Endothelial cell of umbilical vein (primary cell): ENCODE data around the gene CDCP1. TPM values are rescaled to one million over a fixed set of nuclear protein-coding genes. Genes with fewer than 3 reads are reported as not detected.

ENCODE experiments used
- BruUV-seq: library from RNA; stranded (reverse); fragments of 400-500 nt; replicated peaks from 2 replicates; lab custom pipeline; 2021; lab: Mats Ljungman, UMichigan
- CTCF ChIA-PET: fragments of 300-600, 350-600 bp; sonication (Branson Sonifier 250); formaldehyde crosslinking; loops from one replicate; lab custom pipeline; 2021; ENCODE audit warnings: antibody characterized with exemption, inconsistent platforms; lab: Charles Lee
- POLR2A ChIA-PET: fragments of 300-600, 350-600 bp; sonication (Branson Sonifier 250); formaldehyde crosslinking; loops from one replicate; lab custom pipeline; 2021; ENCODE audit warnings: antibody characterized with exemption, inconsistent platforms; lab: Charles Lee
- DNase-seq: peaks from one replicate; pipeline ENCODE4 v3.0.0-alpha.2; 2011; ENCODE audit warnings: low read depth, low spot score
- FAIRE-seq: peaks from 2 replicates; lab custom pipeline; 2011; peaks lifted over from hg19 to GRCh38; lab: Jason Lieb, UNC
- H2AFZ ChIP-seq: 2 replicates; pipeline ENCODE4 v1.6.0; 2012; ENCODE audit warnings: low read depth, low read length, control low read depth, inconsistent platforms
- H3K27ac ChIP-seq: 2 replicates; pipeline ENCODE4 v1.5.1; 2011; ENCODE audit warnings: low read depth, mild to moderate bottlenecking, control low read depth, low read length, moderate library complexity; ENCODE audit not compliant: insufficient read depth
- H3K27me3 ChIP-seq, 2 experiments: 2 replicates each; pipeline versions ENCODE4 v1.6.0 to v1.6.1; 2011; ENCODE audit warnings: low read length in 2 of 2, mixed read lengths in 1 of 2; ENCODE audit not compliant: control insufficient read depth in 2 of 2, insufficient read depth in 2 of 2
- H3K36me3 ChIP-seq, 2 experiments: 2 replicates in 1 of 2; 3 replicates in 1 of 2; pipeline ENCODE4 v1.5.1; 2011; ENCODE audit warnings: low read length in 2 of 2, mild to moderate bottlenecking in 1 of 2, moderate library complexity in 1 of 2; ENCODE audit not compliant: control insufficient read depth in 2 of 2, insufficient read depth in 2 of 2; ENCODE audit errors: extremely low read depth in 1 of 2
- H3K4me1 ChIP-seq: 3 replicates; pipeline ENCODE4 v1.5.1; 2011; ENCODE audit warnings: mild to moderate bottlenecking, low read length; ENCODE audit not compliant: control insufficient read depth, insufficient read depth; ENCODE audit errors: extremely low read depth
- H3K4me2 ChIP-seq: 2 replicates; pipeline ENCODE4 v1.6.1; 2011; ENCODE audit warnings: low read length, control low read depth, mixed read lengths; ENCODE audit not compliant: insufficient read depth
- H3K4me3 ChIP-seq, 3 experiments: fragments of 200-600 bp in 1 of 3; sonication (generic), shearing (Covaris generic) in 1 of 3; replicated peaks in 1 of 3; 2 replicates each; pipeline ENCODE4 v1.5.1; 2011 to 2016; ENCODE audit warnings: control low read depth in 3 of 3, low read length in 3 of 3, mild to moderate bottlenecking in 2 of 3, inconsistent platforms in 1 of 3, low read depth in 1 of 3, moderate library complexity in 1 of 3; ENCODE audit not compliant: insufficient read depth in 1 of 3
- H3K79me2 ChIP-seq: 2 replicates; pipeline ENCODE4 v1.6.0; 2012; ENCODE audit warnings: low read length, inconsistent platforms; ENCODE audit not compliant: control insufficient read depth, insufficient read depth
- H3K9ac ChIP-seq: replicated peaks from 2 replicates; pipeline ENCODE3; 2011; ENCODE audit warnings: low read length, control low read depth; ENCODE audit not compliant: insufficient read depth; ENCODE audit errors: extremely low read depth
- H3K9me1 ChIP-seq: replicated peaks from 3 replicates; pipeline ENCODE4 v1.6.0; 2011; ENCODE audit warnings: mild to moderate bottlenecking, low read length; ENCODE audit not compliant: control insufficient read depth, insufficient read depth; ENCODE audit errors: extremely low read depth
- H3K9me3 ChIP-seq: replicated peaks from 2 replicates; pipeline ENCODE4 v1.5.1; 2012; ENCODE audit warnings: low read length, inconsistent platforms; ENCODE audit not compliant: control insufficient read depth, insufficient read depth
- H4K20me1 ChIP-seq: replicated peaks from 2 replicates; pipeline ENCODE3; 2011; ENCODE audit warnings: mild to moderate bottlenecking, low read length; ENCODE audit not compliant: control insufficient read depth, insufficient read depth; ENCODE audit errors: extremely low read depth
- EZH2 ChIP-seq: IDR thresholded peaks from 2 replicates; pipeline ENCODE4 v1.6.1; 2012; ENCODE audit warnings: borderline replicate concordance, low read depth, mild to moderate bottlenecking, moderate library complexity, low read length, inconsistent platforms; ENCODE audit not compliant: severe bottlenecking
- FOS ChIP-seq: IDR thresholded peaks from 2 replicates; pipeline ENCODE4 v1.6.1; 2011; ENCODE audit warnings: mild to moderate bottlenecking, low read length, moderate library complexity, borderline replicate concordance; ENCODE audit not compliant: insufficient read depth
- GATA2 ChIP-seq: IDR thresholded peaks from 2 replicates; pipeline ENCODE4 v1.7.0; 2011; ENCODE audit warnings: low read depth, mild to moderate bottlenecking, moderate library complexity, mixed read lengths, low read length; ENCODE audit not compliant: insufficient read length, insufficient read depth
- JUN ChIP-seq: IDR thresholded peaks from 2 replicates; pipeline ENCODE4 v1.6.1; 2011; ENCODE audit warnings: borderline replicate concordance, low read depth; ENCODE audit not compliant: insufficient read length, insufficient read depth
- MAX ChIP-seq: IDR thresholded peaks from 2 replicates; pipeline ENCODE4 v1.6.1; 2011; ENCODE audit not compliant: insufficient read depth, insufficient read length
- MYC ChIP-seq: IDR thresholded peaks from one replicate; pipeline ENCODE4 v1.6.1; 2011; ENCODE audit warnings: mild to moderate bottlenecking, low read depth, low read length
- POLR2A ChIP-seq: IDR thresholded peaks from 2 replicates; pipeline ENCODE4 v1.6.1; 2012; ENCODE audit warnings: low read depth, mild to moderate bottlenecking, control low read depth, low read length
- POLR2AphosphoS5 ChIP-seq: IDR thresholded peaks from 2 replicates; pipeline ENCODE4 v1.6.1; 2012; ENCODE audit warnings: low read depth, mild to moderate bottlenecking, control low read depth, low read length, moderate library complexity; ENCODE audit not compliant: insufficient read depth
- dilution Hi-C: fragments of 300-500 bp; cut with MboI; formaldehyde crosslinking; loops from one replicate; pipeline ENCODE4 v1.15.0; 2019; ENCODE audit warnings: low sequenced_read_pairs; ENCODE audit not compliant: extremely low pct_ligation_motif_present
- intact Hi-C: fragments of 100-400 bp; cut with micrococcal nuclease; formaldehyde crosslinking; loops from one replicate; pipeline ENCODE4 v1.10.0; 2022
- polyA plus RNA-seq, 4 experiments: library from polyadenylated mRNA; depleted of rRNA in 3 of 4; stranded (reverse) in 3 of 4; unstranded in 1 of 4; fragments of >200 nt; gene quantifications; 2 replicates each; pipeline versions ENCODE4 v1.2.1 to v1.2.3, GENCODE V29; 2011 to 2012; ENCODE audit warnings: missing spikeins in 1 of 4
- total RNA-seq: library from RNA; stranded (reverse); gene quantifications from 2 replicates; pipeline ENCODE4 v1.2.3, GENCODE V29; 2021
- TF ChIP-seq, protein P1 (sequence below), 2 donors: IDR thresholded peaks; 1 replicate in 1 of 2; 2 replicates in 1 of 2; pipeline ENCODE4 v1.5.1; 2011; ENCODE audit warnings: low read length in 2 of 2, mild to moderate bottlenecking in 2 of 2, moderate library complexity in 2 of 2, control low read depth in 1 of 2, inconsistent platforms in 1 of 2, low read depth in 1 of 2; ENCODE audit not compliant: insufficient read depth in 1 of 2; ENCODE audit errors: extremely low read depth in 1 of 2

The CDCP1 gene
- total and polyA plus RNA-seq, 2 donors (not counting 3 experiments of a cell fraction or from before 2014, with no cell fraction given): 0.01 to 0.22 TPM

DNA sequence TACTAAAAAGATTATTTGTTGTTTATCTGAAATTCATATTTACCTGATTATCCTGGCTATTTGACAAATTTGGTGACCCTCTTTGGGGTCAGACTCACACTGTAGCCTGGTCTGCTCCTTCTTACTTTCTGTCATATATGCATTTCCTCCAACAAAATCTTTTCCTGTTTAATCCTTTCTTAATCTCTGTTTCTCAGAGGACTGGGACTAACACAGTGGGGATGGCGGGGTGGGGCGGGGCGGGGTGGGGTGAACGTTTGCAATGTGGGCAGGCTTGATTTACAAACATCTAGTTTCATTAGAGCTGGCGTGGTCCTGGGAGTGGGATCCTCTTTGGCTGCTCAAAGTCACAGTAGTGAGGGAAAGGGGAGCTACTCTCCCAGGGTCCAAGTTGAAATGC, 35.3 kb upstream of the CDCP1 start:
- H3K9me3 ChIP-seq: no peaks in the 10 kb centered on the region
- no peak overlapping the region for H2AFZ ChIP-seq
- ChIA-PET CTCF (interaction anchor here (0.8 kb wide), 1 partner anchor 29 kb away, joined by 4 read pairs; no protein-coding TSS in a partner anchor), POLR2A (no interaction called here)
- no peak overlapping the region for H3K4me2 ChIP-seq
- no peak overlapping the region for H3K27ac ChIP-seq
- dilution Hi-C loops (no loop called here), intact Hi-C loops (no loop called here)
- H3K36me3 ChIP-seq: no peaks in the 10 kb centered on the region
- no peak overlapping the region for H3K9ac ChIP-seq
- H3K27me3 ChIP-seq: peaks cover 0 to 2% of the 10 kb centered on the region in 2 experiments
- BruUV-seq: no TSS peak
- no peak overlapping the region for H3K4me3 ChIP-seq
- H3K4me1 ChIP-seq: no peaks in the 10 kb centered on the region
- H4K20me1 ChIP-seq: no peaks in the 10 kb centered on the region
- TF ChIP-seq MYC (no peak), FOS (no peak), GATA2 (no peak), EZH2 (no peak), MAX (no peak), JUN (no peak), POLR2A (no peak), POLR2AphosphoS5 (no peak)
- TF ChIP-seq, protein P1, sequence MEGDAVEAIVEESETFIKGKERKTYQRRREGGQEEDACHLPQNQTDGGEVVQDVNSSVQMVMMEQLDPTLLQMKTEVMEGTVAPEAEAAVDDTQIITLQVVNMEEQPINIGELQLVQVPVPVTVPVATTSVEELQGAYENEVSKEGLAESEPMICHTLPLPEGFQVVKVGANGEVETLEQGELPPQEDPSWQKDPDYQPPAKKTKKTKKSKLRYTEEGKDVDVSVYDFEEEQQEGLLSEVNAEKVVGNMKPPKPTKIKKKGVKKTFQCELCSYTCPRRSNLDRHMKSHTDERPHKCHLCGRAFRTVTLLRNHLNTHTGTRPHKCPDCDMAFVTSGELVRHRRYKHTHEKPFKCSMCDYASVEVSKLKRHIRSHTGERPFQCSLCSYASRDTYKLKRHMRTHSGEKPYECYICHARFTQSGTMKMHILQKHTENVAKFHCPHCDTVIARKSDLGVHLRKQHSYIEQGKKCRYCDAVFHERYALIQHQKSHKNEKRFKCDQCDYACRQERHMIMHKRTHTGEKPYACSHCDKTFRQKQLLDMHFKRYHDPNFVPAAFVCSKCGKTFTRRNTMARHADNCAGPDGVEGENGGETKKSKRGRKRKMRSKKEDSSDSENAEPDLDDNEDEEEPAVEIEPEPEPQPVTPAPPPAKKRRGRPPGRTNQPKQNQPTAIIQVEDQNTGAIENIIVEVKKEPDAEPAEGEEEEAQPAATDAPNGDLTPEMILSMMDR (IDR thresholded peaks at IDR 0.05; ENCODE audit: extremely low read depth in 1 of 2, insufficient read depth in 1 of 2, low read depth in 1 of 2, low read length in 2 of 2): no peak
- no peak for FAIRE-seq
- no peaks in the 10 kb centered on the region for H3K9me1 ChIP-seq
- no peaks in the 10 kb centered on the region for H3K79me2 ChIP-seq
- DNase-seq: no peak
